PC-9 (cell line): ENCODE data around the gene PASK. TPM values are rescaled to one million over a fixed set of nuclear protein-coding genes. Genes with fewer than 3 reads are reported as not detected.
"Not testable (repeated sequence)": the region's sequence is repeated elsewhere in the genome, so short reads cannot be mapped to it uniquely, and the experiment has no call there.

ENCODE experiments used
- BruUV-seq: library from RNA; stranded (reverse); fragments of 400-500 nt; replicated peaks from 2 replicates; lab custom pipeline; 2021; lab: Mats Ljungman, UMichigan
- CTCF ChIA-PET: fragments of 300-600 bp; sonication (Branson Sonifier 250); formaldehyde crosslinking; loops from one replicate; lab custom pipeline; 2022; ENCODE audit warnings: antibody characterized with exemption; lab: Charles Lee
- POLR2A ChIA-PET: fragments of 300-600 bp; sonication (Branson Sonifier 250); formaldehyde crosslinking; loops from one replicate; lab custom pipeline; 2022; ENCODE audit warnings: antibody characterized with exemption; ENCODE audit not compliant: unreplicated experiment; lab: Charles Lee
- DNase-seq, 2 experiments: peaks; one replicate each; pipeline versions ENCODE4 v3.0.0 to v3.0.0-alpha.2; 2015 to 2022; ENCODE audit warnings: mixed read lengths in 1 of 2
- H2AFZ ChIP-seq: fragments of 200-600 bp; sonication (generic); 2 replicates; pipeline ENCODE4 v1.8.1; 2017; ENCODE audit warnings: antibody characterized with exemption
- H3F3A ChIP-seq: fragments of 200-600 bp; sonication (generic); 2 replicates; pipeline ENCODE4 v1.8.1; 2017; ENCODE audit warnings: antibody characterized with exemption, mild to moderate bottlenecking, low read depth; ENCODE audit not compliant: insufficient read depth
- H3K27ac ChIP-seq: fragments of 200-600 bp; sonication (generic); 2 replicates; pipeline ENCODE4 v1.6.1; 2016; ENCODE audit warnings: mixed run types
- H3K27me3 ChIP-seq: fragments of 200-600 bp; sonication (generic); 2 replicates; pipeline ENCODE4 v1.6.1; 2016; ENCODE audit warnings: low read depth, mixed run types; ENCODE audit not compliant: insufficient read depth
- H3K36me3 ChIP-seq: fragments of 200-600 bp; sonication (generic); 2 replicates; pipeline ENCODE4 v1.6.1; 2016; ENCODE audit warnings: low read depth, mixed run types
- H3K4me1 ChIP-seq: fragments of 200-600 bp; sonication (generic); replicated peaks from 2 replicates; pipeline ENCODE4 v1.6.1; 2016; ENCODE audit warnings: mixed run types; ENCODE audit not compliant: insufficient read depth
- H3K4me2 ChIP-seq: fragments of 200-600 bp; sonication (generic); 2 replicates; pipeline ENCODE4 v1.6.1; 2017; ENCODE audit warnings: mixed run types
- H3K4me3 ChIP-seq: fragments of 200-600 bp; sonication (generic); 2 replicates; pipeline ENCODE4 v1.6.1; 2016; ENCODE audit warnings: mixed run types
- H3K79me2 ChIP-seq: fragments of 200-600 bp; sonication (generic); 2 replicates; pipeline ENCODE4 v1.6.1; 2017; ENCODE audit warnings: low read depth, mixed run types
- H3K9me2 ChIP-seq: fragments of 200-600 bp; sonication (generic); 2 replicates; pipeline ENCODE4 v1.8.1; 2017; ENCODE audit warnings: mild to moderate bottlenecking; ENCODE audit not compliant: insufficient read depth
- H3K9me3 ChIP-seq: fragments of 200-600 bp; sonication (generic); 2 replicates; pipeline ENCODE4 v1.8.1; 2016; ENCODE audit warnings: low read depth; ENCODE audit not compliant: insufficient read depth
- H4K20me1 ChIP-seq: fragments of 200-600 bp; sonication (generic); 2 replicates; pipeline ENCODE4 v1.8.1; 2017; ENCODE audit not compliant: insufficient read depth
- CTCF ChIP-seq: fragments of 200-600 bp; sonication (generic); conservative IDR thresholded peaks from 2 replicates; pipeline ENCODE4 v1.6.1; 2017; ENCODE audit warnings: mixed run types, antibody characterized with exemption, mild to moderate bottlenecking, moderate library complexity
- EZH2 ChIP-seq: fragments of 200-600 bp; sonication (generic); IDR thresholded peaks from 2 replicates; pipeline ENCODE4 v1.8.0; 2017; ENCODE audit warnings: antibody characterized with exemption, low read depth
- intact Hi-C: fragments of 100-400 bp; cut with micrococcal nuclease; formaldehyde crosslinking; loops from one replicate; pipeline ENCODE4 v1.10.0; 2022; ENCODE audit not compliant: unreplicated experiment
- total RNA-seq: library from RNA; stranded (reverse); gene quantifications from 2 replicates; pipeline ENCODE4 v1.2.3, GENCODE V29; 2021

PASK gene
- total RNA-seq, 1 experiment from 2014 or later = 77.5 TPM

GRCh38 chr2:241094172-241094571 lies 55.1 kb downstream of the PASK start:
- Histone ChIP-seq H3K36me3 (peaks cover 22% of the 10 kb centered on the region; the same call in 1 of the 2 replicates), H3K4me3 (no peak overlapping the region), H3F3A (peaks cover 3% of the 10 kb centered on the region; the same call in 1 of the 2 replicates), H3K4me1 (no peaks in the 10 kb centered on the region), H3K4me2 (no peak overlapping the region), H3K79me2 (0 out of 2 replicates have a peak, but pooled peaks cover 2% of the 10 kb centered on the region), H3K9me3 (no peaks in the 10 kb centered on the region), H4K20me1 (peaks cover 6% of the 10 kb centered on the region; the same call in 1 of the 2 replicates), H2AFZ (no peak overlapping the region), H3K9me2 (no peaks in the 10 kb centered on the region), H3K27ac (no peak overlapping the region), H3K27me3 (no peaks in the 10 kb centered on the region)
- intact Hi-C loops = no loop called here
- TF ChIP-seq CTCF (no peak), EZH2 (no peak)
- no peak for DNase-seq
- POLR2A ChIA-PET = no interaction called here
- no TSS peak for BruUV-seq
- CTCF ChIA-PET = interaction anchor here (0.9 to 1.0 kb wide), 2 partner anchors 16 to 182 kb away, joined by 3 read pairs; no protein-coding TSS in a partner anchor

GRCh38 chr2:241093133-241093781 lies 56.0 kb downstream of the PASK start:
- H3K4me2 ChIP-seq, H3K27ac ChIP-seq, H3K9me2 ChIP-seq, BruUV-seq, H3K79me2 ChIP-seq, DNase-seq, H3K9me3 ChIP-seq, H3K27me3 ChIP-seq, intact Hi-C loops, H3K4me1 ChIP-seq, H3F3A ChIP-seq, H2AFZ ChIP-seq, CTCF ChIA-PET, H3K4me3 ChIP-seq, H4K20me1 ChIP-seq: not testable (repeated sequence)
- H3K36me3 ChIP-seq = peaks cover 24% of the 10 kb centered on the region
- POLR2A ChIA-PET = interaction anchor here (0.6 kb wide), 1 partner anchor 15 kb away, joined by 4 read pairs; no protein-coding TSS in a partner anchor

DNA sequence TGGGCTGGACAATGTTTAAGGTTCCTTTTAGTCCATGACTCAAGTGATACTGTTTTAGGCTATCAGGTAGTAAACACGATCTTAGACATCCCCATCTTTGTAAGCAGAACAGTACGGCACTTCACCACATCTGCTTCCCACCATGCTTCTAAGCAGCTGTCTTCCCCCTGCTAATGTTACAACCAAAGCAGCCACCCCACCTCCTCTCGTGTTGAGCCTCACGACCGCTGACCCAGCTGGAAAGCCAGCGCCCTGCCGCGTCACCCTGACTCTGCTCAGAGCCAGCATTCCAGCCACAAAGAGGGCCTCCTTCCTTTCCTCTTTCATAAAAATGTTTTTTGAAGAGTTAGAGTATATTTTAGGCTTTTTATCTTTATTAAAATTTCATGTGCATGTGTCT lies 56.6 kb downstream of the PASK start:
- no peaks in the 10 kb centered on the region for H3K79me2 ChIP-seq
- no peaks in the 10 kb centered on the region for H3K9me3 ChIP-seq
- H3K27me3 ChIP-seq = no peaks in the 10 kb centered on the region
- H4K20me1 ChIP-seq = peaks cover 6% of the 10 kb centered on the region; the same call in 1 of the 2 replicates
- H3K4me2 ChIP-seq = no peak overlapping the region
- H3K4me1 ChIP-seq = no peaks in the 10 kb centered on the region
- H3K4me3 ChIP-seq = no peak overlapping the region
- no peak overlapping the region for H3K27ac ChIP-seq
- ChIA-PET CTCF (no interaction called here), POLR2A (interaction anchor here (0.6 kb wide), 1 partner anchor 14 kb away, joined by 4 read pairs; no protein-coding TSS in a partner anchor)
- no peaks in the 10 kb centered on the region for H3K9me2 ChIP-seq
- intact Hi-C loops = no loop called here
- H3F3A ChIP-seq = peaks cover 1% of the 10 kb centered on the region; the same call in 1 of the 2 replicates
- no peak overlapping the region for H2AFZ ChIP-seq
- peaks cover 28% of the 10 kb centered on the region for H3K36me3 ChIP-seq
- no TSS peak for BruUV-seq
- no peak for TF ChIP-seq CTCF
- no peak for TF ChIP-seq EZH2
- no peak for DNase-seq
